ENCODE results near the gene ZNF41. TPM values are rescaled to one million over a fixed set of nuclear protein-coding genes. Genes with fewer than 3 reads are reported as not detected.

Gene ZNF41
- total and polyA plus RNA-seq, 4 donors = 1.9 to 5.0 (median 2.5) TPM

DNA sequence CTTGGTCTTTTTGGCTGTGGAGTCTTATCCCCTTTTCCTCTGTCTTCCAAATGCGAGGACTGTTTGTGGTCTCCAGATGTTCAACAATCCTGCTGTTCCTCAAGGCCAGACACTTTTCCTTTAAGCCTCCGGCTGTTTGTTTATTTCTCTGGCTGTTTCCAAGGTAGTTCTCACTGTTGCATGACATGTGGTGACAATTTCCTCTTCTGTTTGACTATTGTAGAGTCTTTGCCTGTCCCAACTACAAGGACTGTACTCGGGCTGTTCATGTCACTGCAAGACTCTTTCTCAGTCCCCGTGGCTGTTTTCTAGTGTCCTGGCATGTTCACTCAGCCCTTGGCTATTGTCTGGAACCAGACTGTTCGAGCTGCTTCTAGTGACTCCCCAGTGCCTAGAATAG lies 62.1 kb downstream of the ZNF41 start:
- WGBS = 69% methylated on average over 5 of the region's 5 CpGs
- H3K4me3 ChIP-seq (ENCODE audit: low read depth in 1 of 3, low read length in 3 of 3) = no peak overlapping the region
- H3K4me1 ChIP-seq (ENCODE audit: control insufficient read depth in 4 of 4, insufficient read depth in 4 of 4, low read length in 3 of 4) = no peaks in the 10 kb centered on the region
- no peak for DNase-seq (ENCODE audit: low spot score)
- no peak overlapping the region for H3K9ac ChIP-seq (ENCODE audit: low read depth in 1 of 2, low read length in 2 of 2)
- no peaks in the 10 kb centered on the region for H3K36me3 ChIP-seq (ENCODE audit: control insufficient read depth in 4 of 4, insufficient read depth in 3 of 4, low read depth in 1 of 4, low read length in 3 of 4)
- H3K27ac ChIP-seq (ENCODE audit: low read depth in 1 of 2, low read length in 2 of 2) = no peak overlapping the region
- H3K9me3 ChIP-seq (ENCODE audit: control insufficient read depth in 4 of 4, low read length in 3 of 4) = peaks cover 0 to 7% (median 2%) of the 10 kb centered on the region in 4 donors
- no peaks in the 10 kb centered on the region for H3K27me3 ChIP-seq (ENCODE audit: control insufficient read depth in 4 of 4, insufficient read depth in 4 of 4, low read length in 3 of 4)
- no peak for TF ChIP-seq TAF1 (conservative IDR thresholded peaks at IDR 0.05)
- TF ChIP-seq, protein P1, sequence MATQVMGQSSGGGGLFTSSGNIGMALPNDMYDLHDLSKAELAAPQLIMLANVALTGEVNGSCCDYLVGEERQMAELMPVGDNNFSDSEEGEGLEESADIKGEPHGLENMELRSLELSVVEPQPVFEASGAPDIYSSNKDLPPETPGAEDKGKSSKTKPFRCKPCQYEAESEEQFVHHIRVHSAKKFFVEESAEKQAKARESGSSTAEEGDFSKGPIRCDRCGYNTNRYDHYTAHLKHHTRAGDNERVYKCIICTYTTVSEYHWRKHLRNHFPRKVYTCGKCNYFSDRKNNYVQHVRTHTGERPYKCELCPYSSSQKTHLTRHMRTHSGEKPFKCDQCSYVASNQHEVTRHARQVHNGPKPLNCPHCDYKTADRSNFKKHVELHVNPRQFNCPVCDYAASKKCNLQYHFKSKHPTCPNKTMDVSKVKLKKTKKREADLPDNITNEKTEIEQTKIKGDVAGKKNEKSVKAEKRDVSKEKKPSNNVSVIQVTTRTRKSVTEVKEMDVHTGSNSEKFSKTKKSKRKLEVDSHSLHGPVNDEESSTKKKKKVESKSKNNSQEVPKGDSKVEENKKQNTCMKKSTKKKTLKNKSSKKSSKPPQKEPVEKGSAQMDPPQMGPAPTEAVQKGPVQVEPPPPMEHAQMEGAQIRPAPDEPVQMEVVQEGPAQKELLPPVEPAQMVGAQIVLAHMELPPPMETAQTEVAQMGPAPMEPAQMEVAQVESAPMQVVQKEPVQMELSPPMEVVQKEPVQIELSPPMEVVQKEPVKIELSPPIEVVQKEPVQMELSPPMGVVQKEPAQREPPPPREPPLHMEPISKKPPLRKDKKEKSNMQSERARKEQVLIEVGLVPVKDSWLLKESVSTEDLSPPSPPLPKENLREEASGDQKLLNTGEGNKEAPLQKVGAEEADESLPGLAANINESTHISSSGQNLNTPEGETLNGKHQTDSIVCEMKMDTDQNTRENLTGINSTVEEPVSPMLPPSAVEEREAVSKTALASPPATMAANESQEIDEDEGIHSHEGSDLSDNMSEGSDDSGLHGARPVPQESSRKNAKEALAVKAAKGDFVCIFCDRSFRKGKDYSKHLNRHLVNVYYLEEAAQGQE (IDR thresholded peaks at IDR 0.05) = no peak
- TF ChIP-seq, protein P2, sequence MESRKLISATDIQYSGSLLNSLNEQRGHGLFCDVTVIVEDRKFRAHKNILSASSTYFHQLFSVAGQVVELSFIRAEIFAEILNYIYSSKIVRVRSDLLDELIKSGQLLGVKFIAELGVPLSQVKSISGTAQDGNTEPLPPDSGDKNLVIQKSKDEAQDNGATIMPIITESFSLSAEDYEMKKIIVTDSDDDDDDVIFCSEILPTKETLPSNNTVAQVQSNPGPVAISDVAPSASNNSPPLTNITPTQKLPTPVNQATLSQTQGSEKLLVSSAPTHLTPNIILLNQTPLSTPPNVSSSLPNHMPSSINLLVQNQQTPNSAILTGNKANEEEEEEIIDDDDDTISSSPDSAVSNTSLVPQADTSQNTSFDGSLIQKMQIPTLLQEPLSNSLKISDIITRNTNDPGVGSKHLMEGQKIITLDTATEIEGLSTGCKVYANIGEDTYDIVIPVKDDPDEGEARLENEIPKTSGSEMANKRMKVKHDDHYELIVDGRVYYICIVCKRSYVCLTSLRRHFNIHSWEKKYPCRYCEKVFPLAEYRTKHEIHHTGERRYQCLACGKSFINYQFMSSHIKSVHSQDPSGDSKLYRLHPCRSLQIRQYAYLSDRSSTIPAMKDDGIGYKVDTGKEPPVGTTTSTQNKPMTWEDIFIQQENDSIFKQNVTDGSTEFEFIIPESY (IDR thresholded peaks at IDR 0.05) = no peak
- TF ChIP-seq YY1 (IDR thresholded peaks at IDR 0.05) = no peak

DNA sequence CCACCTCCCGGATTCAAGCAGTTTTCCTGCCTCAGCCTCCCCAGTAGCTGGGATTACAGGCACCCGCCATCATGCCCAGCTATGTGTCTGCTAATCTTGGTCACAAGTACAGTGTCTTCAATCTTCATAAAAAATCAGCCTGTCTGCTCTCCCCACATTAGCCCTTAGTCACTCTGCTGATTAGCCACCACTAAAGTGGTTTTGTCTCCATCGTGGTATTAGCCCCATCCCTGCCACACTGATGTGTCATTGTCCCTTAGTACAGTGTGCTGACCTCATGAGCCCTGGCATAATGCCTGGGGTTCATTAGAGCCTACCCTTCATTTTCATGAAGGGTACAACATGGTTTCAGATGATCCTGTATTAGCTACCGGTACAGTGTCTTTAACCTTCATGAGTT lies 62.8 kb downstream of the ZNF41 start:
- H3K9ac ChIP-seq (ENCODE audit: low read depth in 1 of 2, low read length in 2 of 2) = no peak overlapping the region

More for the DNA sequence above, 62.8 kb downstream of the ZNF41 start:
- no peak for DNase-seq (ENCODE audit: low spot score)
- no peaks in the 10 kb centered on the region for H3K27me3 ChIP-seq (ENCODE audit: control insufficient read depth in 4 of 4, insufficient read depth in 4 of 4, low read length in 3 of 4)
- no peaks in the 10 kb centered on the region for H3K36me3 ChIP-seq (ENCODE audit: control insufficient read depth in 4 of 4, insufficient read depth in 3 of 4, low read depth in 1 of 4, low read length in 3 of 4)
- 88% methylated on average over 4 of the region's 4 CpGs for WGBS
- H3K4me1 ChIP-seq (ENCODE audit: control insufficient read depth in 4 of 4, insufficient read depth in 4 of 4, low read length in 3 of 4) = no peaks in the 10 kb centered on the region
- no peak overlapping the region for H3K4me3 ChIP-seq (ENCODE audit: low read depth in 1 of 3, low read length in 3 of 3)
- H3K27ac ChIP-seq (ENCODE audit: low read depth in 1 of 2, low read length in 2 of 2) = no peak overlapping the region
- H3K9me3 ChIP-seq (ENCODE audit: control insufficient read depth in 4 of 4, low read length in 3 of 4) = peaks cover 0 to 8% (median 2%) of the 10 kb centered on the region in 4 donors
- TF ChIP-seq SP1 (IDR thresholded peaks at IDR 0.05) = no peak
- TF ChIP-seq, protein P1 (IDR thresholded peaks at IDR 0.05) = no peak
- TF ChIP-seq RAD21 (IDR thresholded peaks at IDR 0.05) = no peak
- TF ChIP-seq, protein P3, sequence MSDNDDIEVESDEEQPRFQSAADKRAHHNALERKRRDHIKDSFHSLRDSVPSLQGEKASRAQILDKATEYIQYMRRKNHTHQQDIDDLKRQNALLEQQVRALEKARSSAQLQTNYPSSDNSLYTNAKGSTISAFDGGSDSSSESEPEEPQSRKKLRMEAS (IDR thresholded peaks at IDR 0.05) = no peak
- no peak for TF ChIP-seq TAF1 (conservative IDR thresholded peaks at IDR 0.05)
- no peak for TF ChIP-seq FOXA1 (IDR thresholded peaks at IDR 0.05)
- no peak for TF ChIP-seq HNF4A (conservative IDR thresholded peaks at IDR 0.05)
- TF ChIP-seq, protein P4, sequence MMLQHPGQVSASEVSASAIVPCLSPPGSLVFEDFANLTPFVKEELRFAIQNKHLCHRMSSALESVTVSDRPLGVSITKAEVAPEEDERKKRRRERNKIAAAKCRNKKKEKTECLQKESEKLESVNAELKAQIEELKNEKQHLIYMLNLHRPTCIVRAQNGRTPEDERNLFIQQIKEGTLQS (IDR thresholded peaks at IDR 0.05) = no peak
- TF ChIP-seq FOXA2 (IDR thresholded peaks at IDR 0.05) = no peak
- TF ChIP-seq, protein P5, sequence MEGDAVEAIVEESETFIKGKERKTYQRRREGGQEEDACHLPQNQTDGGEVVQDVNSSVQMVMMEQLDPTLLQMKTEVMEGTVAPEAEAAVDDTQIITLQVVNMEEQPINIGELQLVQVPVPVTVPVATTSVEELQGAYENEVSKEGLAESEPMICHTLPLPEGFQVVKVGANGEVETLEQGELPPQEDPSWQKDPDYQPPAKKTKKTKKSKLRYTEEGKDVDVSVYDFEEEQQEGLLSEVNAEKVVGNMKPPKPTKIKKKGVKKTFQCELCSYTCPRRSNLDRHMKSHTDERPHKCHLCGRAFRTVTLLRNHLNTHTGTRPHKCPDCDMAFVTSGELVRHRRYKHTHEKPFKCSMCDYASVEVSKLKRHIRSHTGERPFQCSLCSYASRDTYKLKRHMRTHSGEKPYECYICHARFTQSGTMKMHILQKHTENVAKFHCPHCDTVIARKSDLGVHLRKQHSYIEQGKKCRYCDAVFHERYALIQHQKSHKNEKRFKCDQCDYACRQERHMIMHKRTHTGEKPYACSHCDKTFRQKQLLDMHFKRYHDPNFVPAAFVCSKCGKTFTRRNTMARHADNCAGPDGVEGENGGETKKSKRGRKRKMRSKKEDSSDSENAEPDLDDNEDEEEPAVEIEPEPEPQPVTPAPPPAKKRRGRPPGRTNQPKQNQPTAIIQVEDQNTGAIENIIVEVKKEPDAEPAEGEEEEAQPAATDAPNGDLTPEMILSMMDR (IDR thresholded peaks at IDR 0.05; ENCODE audit: low read depth, low read length, missing input control) = no peak
